Posterior vena cava (tissue), 2 donors: ENCODE results near the gene NOC4L. TPM values are rescaled to one million over a fixed set of nuclear protein-coding genes. Genes with fewer than 3 reads are reported as not detected.
A peak's percentile ranks its signal among the peaks of the same experiment; 100 is the strongest.

Experiments used
- DNase-seq: peaks from one replicate; pipeline ENCODE4 v3.0.0-alpha.2; 2020; ENCODE audit warnings: low spot score
- intact Hi-C, 2 donors: fragments of 100-400 bp; cut with DNase I; formaldehyde crosslinking; loops; one replicate each; pipeline versions ENCODE4 v1.14.1 to v1.14.2; 2022 to 2023
- total RNA-seq, 2 donors: library from RNA; stranded (reverse); fragmentation: NEBNext Ultra II Directional; extraction: Animal tissue kit (Norgen Biotek cat#: 25700); gene quantifications; one replicate each; pipeline ENCODE4 v1.2.1, GENCODE V29; 2021
- donor health status: DM: yes; HTN: yes; CAD: no.
- donor health status: DM: yes; HTN: yes; CAD: no.

Gene NOC4L
- total RNA-seq, 2 donors from 2014 or later = 11.2 to 13.6 TPM

- intact Hi-C loops = loop anchor here in 1 of 2 donors (10.0 kb wide), 1 partner anchor 462 kb away; the partner anchor contains the start of genes LRCOL1 and P2RX2
- peak; percentile 67 for DNase-seq
Observed at GRCh38 chr12:132152953-132153352, 8.7 kb downstream of the NOC4L start.

GRCh38 chr12:132153501-132154340 lies 9.5 kb downstream of the NOC4L start:
- peak; percentile 89 for DNase-seq
- intact Hi-C loops = loop anchor here in 1 of 2 donors (10.0 kb wide), 1 partner anchor 461 kb away; the partner anchor contains the start of genes LRCOL1 and P2RX2

DNA sequence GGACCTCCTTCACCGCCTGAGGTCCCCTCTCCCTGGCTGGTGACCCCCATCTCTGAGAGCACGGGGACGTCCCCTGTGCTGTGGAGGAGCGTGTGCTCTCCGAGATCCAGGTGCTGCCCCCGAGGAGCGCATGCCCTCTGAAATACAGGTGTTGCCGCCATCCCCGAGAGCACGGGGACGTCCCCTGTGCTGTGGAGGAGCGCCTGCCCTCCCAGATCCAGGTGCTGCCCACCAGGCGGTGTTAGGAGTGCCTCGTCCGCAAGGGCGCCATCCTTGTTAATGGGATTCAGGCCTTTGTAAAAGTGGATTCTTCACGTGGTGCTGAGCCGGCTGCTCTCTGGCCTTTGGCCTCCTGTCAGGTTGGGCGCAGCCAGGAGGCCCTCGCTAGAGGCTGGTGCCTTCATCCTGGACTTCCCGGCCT lies 10.1 kb downstream of the NOC4L start:
- peak; percentile 70 for DNase-seq
- intact Hi-C loops = loop anchor here in 1 of 2 donors (10.0 kb wide), 1 partner anchor 460 kb away; the partner anchor contains the start of genes LRCOL1 and P2RX2

DNA sequence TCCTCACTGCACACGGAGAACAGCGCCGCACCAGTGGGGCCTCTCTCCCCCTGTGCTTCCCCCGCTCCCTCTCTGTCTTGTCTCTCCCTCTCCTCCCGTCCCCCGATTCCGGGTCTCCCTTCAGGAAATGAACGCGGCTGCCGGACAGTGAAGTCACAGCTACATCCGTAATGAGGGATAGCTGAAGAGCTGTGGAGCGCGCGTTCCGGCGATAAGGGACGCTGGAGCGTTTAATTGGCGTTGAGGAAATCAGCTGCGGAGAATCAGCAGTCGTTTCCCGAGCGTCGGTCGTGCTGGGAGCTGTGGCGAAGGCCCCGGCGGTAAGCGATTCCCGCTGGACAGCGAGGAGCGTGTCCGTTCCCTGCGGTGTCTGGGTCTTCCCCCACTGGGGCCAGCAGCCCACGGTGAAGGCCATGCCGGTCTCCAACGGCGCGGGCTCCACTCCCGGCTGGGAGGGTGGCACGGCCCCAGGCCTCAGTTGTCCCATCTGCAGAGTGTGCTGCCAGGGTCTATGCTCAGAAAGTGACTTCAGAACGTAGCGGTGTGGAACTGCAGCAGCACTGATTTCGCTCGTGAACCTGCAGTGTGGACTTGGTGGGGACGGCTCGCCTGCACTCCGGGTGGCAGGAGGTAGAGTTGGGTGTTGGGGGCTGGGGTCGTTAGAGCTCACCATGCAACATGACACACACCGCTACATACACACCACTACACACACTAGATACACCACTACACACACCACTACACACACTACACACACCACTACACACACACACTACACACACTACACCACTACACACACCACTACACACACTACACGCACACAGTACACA lies 10.9 kb downstream of the NOC4L start:
- intact Hi-C loops = loop anchor here in 1 of 2 donors (10.0 kb wide), 1 partner anchor 460 kb away; the partner anchor contains the start of genes LRCOL1 and P2RX2
- DNase-seq = no peak

GRCh38 chr12:132155771-132156572 lies 11.7 kb downstream of the NOC4L start:
- intact Hi-C loops = loop anchor here in 1 of 2 donors (10.0 kb wide), 1 partner anchor 459 kb away; the partner anchor contains the start of genes LRCOL1 and P2RX2
- no peak for DNase-seq

DNA sequence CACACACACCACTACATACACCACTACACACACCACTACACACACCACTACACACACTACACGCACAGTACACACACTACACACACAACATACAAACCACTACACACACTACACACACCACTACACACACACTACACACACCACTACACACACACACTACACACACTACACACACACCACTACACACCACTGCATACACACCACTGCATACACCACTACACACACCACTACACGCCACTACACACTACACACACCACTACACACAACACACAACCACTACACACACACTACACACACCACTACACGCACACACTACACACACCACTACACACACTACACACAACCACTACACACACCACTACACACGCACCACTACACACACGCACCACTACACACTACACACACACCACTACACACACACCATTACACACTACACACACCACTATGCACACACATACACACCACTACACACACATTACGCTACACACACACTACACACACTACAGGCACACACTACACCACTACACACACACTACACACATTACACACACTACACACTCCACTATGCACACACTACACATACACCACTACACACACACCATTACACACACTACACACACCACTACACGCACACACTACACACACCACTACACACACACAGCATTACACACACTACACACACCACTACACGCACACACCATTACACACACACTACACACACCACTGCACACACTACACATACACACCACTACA lies 12.5 kb downstream of the NOC4L start:
- DNase-seq = no peak
- intact Hi-C loops = loop anchor here in 1 of 2 donors (10.0 kb wide), 1 partner anchor 458 kb away; the partner anchor contains the start of genes LRCOL1 and P2RX2

DNA sequence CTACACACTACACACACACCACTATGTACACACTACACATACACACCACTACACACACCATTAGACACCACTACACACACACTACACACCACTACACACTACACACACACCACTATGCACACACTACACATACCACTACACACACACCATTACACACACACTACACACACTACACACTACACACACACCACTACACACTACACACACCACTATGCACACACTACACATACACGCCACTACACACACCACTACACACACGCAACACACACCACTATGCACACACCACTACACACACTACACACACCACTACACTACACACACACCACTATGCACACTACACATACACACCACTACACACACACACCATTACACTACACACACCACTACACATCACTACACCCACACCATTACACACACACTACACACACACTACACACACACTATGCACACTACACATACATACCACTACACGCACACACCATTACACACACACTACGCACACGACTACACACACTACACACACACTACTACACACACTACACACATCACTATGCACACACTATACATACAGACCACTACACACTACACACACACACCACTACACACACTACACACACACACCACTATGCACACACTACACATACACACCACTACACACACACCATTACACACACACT lies 13.6 kb downstream of the NOC4L start:
- intact Hi-C loops = loop anchor here in 1 of 2 donors (10.0 kb wide), 1 partner anchor 457 kb away; the partner anchor contains the start of genes LRCOL1 and P2RX2
- no peak for DNase-seq

DNA sequence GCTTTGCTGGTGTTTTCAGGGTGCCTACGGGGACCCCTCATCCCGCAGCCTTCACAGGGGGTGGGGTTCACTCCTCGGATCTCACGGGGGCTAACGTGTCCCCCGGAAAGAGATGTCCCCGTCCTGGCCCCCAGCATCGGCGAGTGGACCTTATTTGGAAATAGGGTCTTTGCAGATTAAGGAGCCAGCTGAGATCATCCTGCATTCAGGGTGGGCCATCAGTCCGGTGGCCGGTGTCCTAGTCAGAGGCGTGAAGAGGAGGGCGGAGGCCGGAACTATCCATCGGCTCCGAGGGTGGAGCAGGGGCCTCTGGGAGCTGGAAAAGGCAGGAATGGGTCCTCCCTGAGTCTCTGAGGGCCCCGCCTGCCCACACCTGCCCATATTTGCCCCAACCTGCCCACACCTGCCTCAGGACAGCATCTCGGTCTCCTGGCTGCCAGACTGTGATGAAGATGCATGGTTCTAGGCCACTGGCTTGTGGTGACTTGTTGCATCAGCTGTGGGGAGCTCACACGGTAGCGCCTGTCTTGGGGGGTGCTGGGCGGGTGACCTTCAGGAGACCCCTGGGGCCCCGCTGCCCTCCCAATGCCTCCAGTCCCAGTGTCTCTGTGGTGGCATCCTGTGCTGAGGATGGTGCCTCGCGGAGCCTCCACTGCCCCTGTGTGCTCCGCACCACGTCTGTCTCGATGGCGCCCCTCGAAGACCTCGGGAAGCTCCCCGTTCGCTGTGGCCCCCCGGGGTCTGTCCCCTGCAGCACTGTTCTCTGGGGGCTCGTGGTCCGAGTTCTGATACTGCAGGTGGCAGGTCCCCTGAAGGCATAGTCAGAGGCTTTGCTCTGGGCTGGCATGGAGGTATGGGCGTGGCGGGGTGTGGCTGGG lies 14.7 kb downstream of the NOC4L start:
- DNase-seq = peak; percentile 77
- intact Hi-C loops = loop anchor here in 1 of 2 donors (10.0 kb wide), 1 partner anchor 456 kb away; the partner anchor contains the start of genes LRCOL1 and P2RX2

DNA sequence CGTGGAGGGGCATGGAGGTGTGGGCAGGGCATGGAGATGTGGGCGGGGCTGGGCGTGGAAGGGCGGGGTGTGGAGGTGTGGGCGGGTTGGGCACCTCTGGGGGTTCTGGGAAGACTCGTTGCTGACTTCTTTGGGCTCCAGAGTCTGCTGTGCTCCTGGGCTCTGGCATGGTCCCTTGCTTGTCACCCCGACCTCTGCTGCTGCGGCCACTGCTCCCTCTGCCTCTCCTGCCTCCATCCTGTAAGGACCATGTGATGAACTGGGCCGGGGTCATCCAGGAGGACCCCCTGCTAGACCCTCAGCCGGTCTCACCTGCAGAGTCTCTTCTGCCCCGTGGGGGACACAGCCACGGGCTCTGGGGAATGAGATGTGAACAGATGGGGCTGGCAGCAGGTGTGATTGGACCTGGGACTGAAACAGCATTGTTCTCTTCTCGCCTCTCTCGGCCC lies 15.3 kb downstream of the NOC4L start:
- intact Hi-C loops = loop anchor here in 1 of 2 donors (10.0 kb wide), 1 partner anchor 455 kb away; the partner anchor contains the start of genes LRCOL1 and P2RX2
- peak; percentile 65 for DNase-seq

- intact Hi-C loops = no loop called here
- peak; percentile 78 for DNase-seq
Observed at GRCh38 chr12:132160016-132160415, 15.8 kb downstream of the NOC4L start.

- intact Hi-C loops = no loop called here
- peak; percentile 71 for DNase-seq
Observed at GRCh38 chr12:132160601-132161035, 16.4 kb downstream of the NOC4L start.

GRCh38 chr12:132161036-132161781 lies 17.0 kb downstream of the NOC4L start:
- DNase-seq = peak; percentile 80
- intact Hi-C loops = no loop called here

- intact Hi-C loops = no loop called here
- DNase-seq = peak; percentile 79
Observed at GRCh38 chr12:132161796-132162507, 17.7 kb downstream of the NOC4L start.

- intact Hi-C loops = no loop called here
- peak; percentile 93 for DNase-seq
Observed at GRCh38 chr12:132162508-132163031, 18.3 kb downstream of the NOC4L start.
